Measurements from ENCODE around the gene CAMTA1. TPM values are rescaled to one million over a fixed set of nuclear protein-coding genes. Genes with fewer than 3 reads are reported as not detected.

The CAMTA1 gene
- total RNA-seq, 1 experiment from 2014 or later, result 60.0 TPM

- DNase-seq, result no peak
- H3K9me3 Mint-ChIP-seq (ENCODE audit: unreplicated experiment), result no peaks in the 10 kb centered on the region
- no TSS peak for BruUV-seq (replicated peaks)
- no peaks in the 10 kb centered on the region for H3K36me3 ChIP-seq (ENCODE audit: control insufficient read depth, insufficient read depth, low read length)
- CTCF ChIA-PET, result no interaction called here
- H3K36me3 Mint-ChIP-seq (ENCODE audit: insufficient read depth, unreplicated experiment), result no peaks in the 10 kb centered on the region
- H3K4me1 Mint-ChIP-seq (ENCODE audit: low read depth, unreplicated experiment), result no peaks in the 10 kb centered on the region
- POLR2A ChIA-PET, result no interaction called here
- H3K4me3 ChIP-seq (ENCODE audit: low read depth, low read length), result no peak overlapping the region
- intact Hi-C loops (cut with micrococcal nuclease; ENCODE audit: unreplicated experiment), result no loop called here
- H3K27me3 Mint-ChIP-seq (ENCODE audit: insufficient read depth, unreplicated experiment), result no peaks in the 10 kb centered on the region
- H3K4me3 Mint-ChIP-seq (ENCODE audit: unreplicated experiment), result no peak overlapping the region
- no peak for TF ChIP-seq CTCF (IDR thresholded peaks at IDR 0.05; ENCODE audit: insufficient read depth in 1 of 2, low read depth in 1 of 2, low read length in 1 of 2, severe bottlenecking in 1 of 2, unreplicated experiment in 1 of 2)
- no peak overlapping the region for H3K27ac Mint-ChIP-seq (ENCODE audit: unreplicated experiment)
- H3K4me1 ChIP-seq, result no peaks in the 10 kb centered on the region
- H3K9me3 ChIP-seq, result 0 out of 2 replicates have a peak, but pooled peaks cover 3% of the 10 kb centered on the region
- no peaks in the 10 kb centered on the region for H3K27me3 ChIP-seq (replicated peaks; ENCODE audit: control insufficient read depth, insufficient read depth, low read length)
These were observed 722.2 kb downstream of the CAMTA1 start for GRCh38 chr1:7507285-7508019.

GRCh38 chr1:7508052-7508933 lies 723.0 kb downstream of the CAMTA1 start:
- no peak for DNase-seq
- Histone ChIP-seq H3K4me3 (ENCODE audit: low read depth, low read length) (no peak overlapping the region), H3K36me3 (ENCODE audit: control insufficient read depth, insufficient read depth, low read length) (no peaks in the 10 kb centered on the region), H3K27me3 (replicated peaks; ENCODE audit: control insufficient read depth, insufficient read depth, low read length) (no peaks in the 10 kb centered on the region), H3K9me3 (0 out of 2 replicates have a peak, but pooled peaks cover 3% of the 10 kb centered on the region), H3K4me1 (no peaks in the 10 kb centered on the region)
- no peaks in the 10 kb centered on the region for H3K4me1 Mint-ChIP-seq (ENCODE audit: low read depth, unreplicated experiment)
- H3K27ac Mint-ChIP-seq (ENCODE audit: unreplicated experiment), result no peak overlapping the region
- H3K27me3 Mint-ChIP-seq (ENCODE audit: insufficient read depth, unreplicated experiment), result no peaks in the 10 kb centered on the region
- H3K9me3 Mint-ChIP-seq (ENCODE audit: unreplicated experiment), result no peaks in the 10 kb centered on the region
- intact Hi-C loops (cut with micrococcal nuclease; ENCODE audit: unreplicated experiment), result no loop called here
- ChIA-PET CTCF (no interaction called here), POLR2A (no interaction called here)
- no peak for TF ChIP-seq CTCF (IDR thresholded peaks at IDR 0.05; ENCODE audit: insufficient read depth in 1 of 2, low read depth in 1 of 2, low read length in 1 of 2, severe bottlenecking in 1 of 2, unreplicated experiment in 1 of 2)
- BruUV-seq (replicated peaks), result no TSS peak
- H3K4me3 Mint-ChIP-seq (ENCODE audit: unreplicated experiment), result no peak overlapping the region
- H3K36me3 Mint-ChIP-seq (ENCODE audit: insufficient read depth, unreplicated experiment), result no peaks in the 10 kb centered on the region

- no peaks in the 10 kb centered on the region for H3K4me1 Mint-ChIP-seq (ENCODE audit: low read depth, unreplicated experiment)
- H3K27me3 ChIP-seq (replicated peaks; ENCODE audit: control insufficient read depth, insufficient read depth, low read length), result no peaks in the 10 kb centered on the region
- intact Hi-C loops (cut with micrococcal nuclease; ENCODE audit: unreplicated experiment), result no loop called here
- TF ChIP-seq CTCF (IDR thresholded peaks at IDR 0.05; ENCODE audit: insufficient read depth in 1 of 2, low read depth in 1 of 2, low read length in 1 of 2, severe bottlenecking in 1 of 2, unreplicated experiment in 1 of 2), result no peak
- H3K9me3 ChIP-seq, result 0 out of 2 replicates have a peak, but pooled peaks cover 3% of the 10 kb centered on the region
- no peaks in the 10 kb centered on the region for H3K9me3 Mint-ChIP-seq (ENCODE audit: unreplicated experiment)
- no peaks in the 10 kb centered on the region for H3K36me3 ChIP-seq (ENCODE audit: control insufficient read depth, insufficient read depth, low read length)
- no peak for DNase-seq
- H3K4me3 Mint-ChIP-seq (ENCODE audit: unreplicated experiment), result no peak overlapping the region
- H3K4me3 ChIP-seq (ENCODE audit: low read depth, low read length), result no peak overlapping the region
- no peaks in the 10 kb centered on the region for H3K4me1 ChIP-seq
- H3K27me3 Mint-ChIP-seq (ENCODE audit: insufficient read depth, unreplicated experiment), result peaks cover 2% of the 10 kb centered on the region
- H3K36me3 Mint-ChIP-seq (ENCODE audit: insufficient read depth, unreplicated experiment), result no peaks in the 10 kb centered on the region
- ChIA-PET POLR2A (no interaction called here), CTCF (no interaction called here)
- no peak overlapping the region for H3K27ac Mint-ChIP-seq (ENCODE audit: unreplicated experiment)
- no TSS peak for BruUV-seq (replicated peaks)
These were observed 723.8 kb downstream of the CAMTA1 start for GRCh38 chr1:7508934-7509519.
